Stimulated activated CD4-positive, alpha-beta T cell treated with anti-CD3 and anti-CD28 coated beads, Interleukin-1b, Interleukin-23, amount 100 ng/mL, for 4 hours (primary cell): ENCODE data around the gene KIAA0825.
A peak's percentile ranks its signal among the peaks of the same experiment; 100 is the strongest.
"Not testable (repeated sequence)": the region's sequence is repeated elsewhere in the genome, so short reads cannot be mapped to it uniquely, and the experiment has no call there.

Source experiments
- DNase-seq, 2 donors: peaks; one replicate each; pipeline ENCODE4 v3.0.0-alpha.2; 2020; ENCODE audit warnings: low read depth in 2 of 2

The KIAA0825 gene

GRCh38 chr5:94577466-94578245 is 40.7 kb downstream of the KIAA0825 start:
- no peak for DNase-seq

DNA sequence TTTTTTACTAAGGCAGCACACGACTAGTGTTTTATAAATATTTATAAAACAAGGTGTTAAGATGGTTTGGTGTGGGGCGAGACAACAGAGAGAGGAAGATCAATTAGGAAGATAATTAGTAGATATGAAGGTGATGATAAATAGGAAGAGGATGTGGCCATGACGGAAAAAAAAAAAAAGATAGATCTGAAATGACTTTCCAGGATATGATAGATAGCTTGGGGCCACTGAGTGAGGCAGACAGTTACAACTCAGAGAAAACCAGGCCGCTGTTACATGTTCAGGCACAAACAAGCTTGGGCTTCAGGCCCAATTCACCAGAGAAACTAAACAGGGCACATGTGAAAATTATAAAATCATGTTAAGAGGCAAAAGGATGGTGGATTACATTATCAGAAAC is 43.2 kb downstream of the KIAA0825 start:
- DNase-seq = no peak

DNA sequence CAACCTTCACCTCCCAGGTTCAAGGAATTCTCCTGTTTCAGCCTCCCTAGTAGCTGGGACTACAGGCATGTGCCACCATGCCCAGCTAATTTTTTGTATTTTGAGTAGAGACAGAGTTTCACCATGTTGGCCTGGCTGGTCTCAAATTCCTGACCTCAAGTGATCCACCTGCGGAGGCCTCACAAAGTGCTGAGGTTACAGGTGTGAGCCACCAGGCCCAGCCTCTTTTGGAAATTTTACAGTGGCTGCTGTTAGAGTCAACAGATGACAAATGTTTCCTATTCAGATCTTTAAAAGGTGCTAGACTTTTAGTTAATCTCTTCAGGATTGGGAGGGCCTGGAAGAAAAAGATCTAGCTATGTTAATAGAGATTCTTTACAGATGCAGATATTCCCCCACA is 45.1 kb downstream of the KIAA0825 start:
- not testable (repeated sequence) for DNase-seq

- no peak for DNase-seq
Measured at GRCh38 chr5:94571415-94571814, 47.0 kb downstream of the KIAA0825 start.

DNA sequence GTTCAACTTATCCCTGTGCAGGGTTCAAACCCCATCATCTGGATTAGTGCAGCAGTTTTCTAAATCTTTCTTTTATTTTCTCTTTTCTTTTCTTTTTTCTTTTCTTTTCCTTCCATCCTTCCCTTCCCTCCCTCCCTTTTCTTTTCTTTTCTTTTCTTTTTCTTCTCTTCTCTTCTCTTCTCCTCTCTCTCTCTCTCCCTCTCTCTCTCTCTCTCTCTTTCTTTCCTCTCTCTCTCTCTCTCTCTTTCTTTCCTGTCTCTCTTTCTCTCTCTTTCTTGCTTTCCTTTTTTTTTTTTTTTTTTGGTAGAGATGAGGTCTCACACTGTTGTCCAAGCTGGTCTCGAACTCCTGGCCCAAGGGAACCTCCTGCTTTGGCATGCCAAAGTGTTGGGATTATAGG is 53.6 kb downstream of the KIAA0825 start:
- no peak for DNase-seq

DNA sequence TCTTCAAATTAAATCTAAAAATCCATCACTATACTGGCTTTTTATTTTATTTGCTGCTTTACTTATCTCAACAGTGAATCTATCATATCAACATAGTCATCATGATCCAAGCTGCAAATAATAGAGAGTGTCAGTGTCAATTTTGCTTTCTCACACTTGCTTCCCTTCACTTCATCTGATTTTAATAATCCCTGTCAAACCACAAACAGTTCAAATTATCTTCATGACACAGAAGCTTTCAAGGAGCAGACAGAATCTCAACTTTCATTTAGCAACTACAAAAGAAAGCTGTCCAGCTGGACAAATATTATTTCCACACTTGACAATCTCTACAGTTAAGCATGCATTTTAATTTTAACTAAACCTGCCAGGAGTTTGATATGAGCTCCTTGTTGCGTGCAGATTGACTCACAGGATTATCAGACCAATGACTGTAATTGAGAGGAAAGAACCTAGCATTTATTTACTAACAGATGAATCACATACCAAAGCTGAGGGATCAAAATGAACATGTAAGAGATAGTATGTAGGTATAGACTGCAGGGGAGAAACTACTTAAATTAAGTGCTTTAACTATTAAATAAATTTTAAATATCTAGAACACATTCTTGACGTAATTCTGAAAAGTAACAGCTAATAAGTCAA is 56.0 kb downstream of the KIAA0825 start:
- no peak for DNase-seq

GRCh38 chr5:94558028-94558427 is 60.4 kb downstream of the KIAA0825 start:
- DNase-seq = no peak

DNA sequence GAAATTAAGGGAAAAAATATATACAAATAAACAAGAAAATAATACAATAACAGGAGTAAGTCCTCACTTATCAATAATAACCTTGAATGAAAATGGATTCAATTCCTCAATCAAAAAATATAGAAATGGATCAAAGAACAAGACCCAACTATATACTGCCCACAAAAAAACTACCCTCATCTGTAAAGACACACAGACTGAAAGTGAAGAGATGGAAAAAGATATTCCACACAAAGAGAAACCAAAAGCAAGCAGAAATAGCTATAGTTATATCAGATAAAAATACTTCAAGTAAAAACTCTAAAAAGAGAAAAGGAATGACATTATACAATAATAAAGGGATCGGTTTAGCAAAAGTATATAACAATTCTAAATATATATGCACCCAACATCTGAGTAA is 66.5 kb downstream of the KIAA0825 start:
- no peak for DNase-seq

- no peak for DNase-seq
Measured at GRCh38 chr5:94545870-94546625, 72.4 kb downstream of the KIAA0825 start.

DNA sequence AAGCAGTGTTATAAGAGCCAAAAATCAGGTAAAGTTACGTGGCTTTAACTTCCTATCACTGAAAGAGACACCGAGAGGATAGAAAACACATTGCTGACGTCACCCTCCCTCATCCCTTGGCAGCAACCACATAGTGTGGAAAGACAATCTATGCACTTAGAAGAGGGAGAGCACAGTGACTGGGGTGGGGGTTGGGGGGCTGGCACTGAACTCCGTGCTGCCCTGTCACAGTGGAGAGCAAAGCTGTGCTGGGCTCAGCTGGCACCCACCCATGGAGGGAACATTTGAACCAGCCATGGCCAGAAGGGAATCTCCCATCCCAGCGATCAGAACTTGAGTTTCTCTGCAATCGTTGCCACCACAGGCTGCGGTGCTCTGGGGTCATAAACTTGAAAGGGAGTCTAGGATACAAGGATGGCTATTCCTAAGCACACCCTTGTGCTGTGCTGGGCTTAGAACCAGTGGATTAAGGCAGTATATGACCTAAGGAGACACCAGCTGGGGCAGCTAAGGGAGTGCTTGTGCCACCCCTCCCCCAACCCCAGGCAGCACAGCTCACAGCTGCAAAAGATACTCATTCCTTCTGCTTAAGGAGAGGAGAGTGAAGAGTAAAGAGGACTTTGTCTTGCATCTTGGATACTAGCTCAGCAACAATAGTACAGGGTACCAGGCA is 73.4 kb downstream of the KIAA0825 start:
- no peak for DNase-seq

DNA sequence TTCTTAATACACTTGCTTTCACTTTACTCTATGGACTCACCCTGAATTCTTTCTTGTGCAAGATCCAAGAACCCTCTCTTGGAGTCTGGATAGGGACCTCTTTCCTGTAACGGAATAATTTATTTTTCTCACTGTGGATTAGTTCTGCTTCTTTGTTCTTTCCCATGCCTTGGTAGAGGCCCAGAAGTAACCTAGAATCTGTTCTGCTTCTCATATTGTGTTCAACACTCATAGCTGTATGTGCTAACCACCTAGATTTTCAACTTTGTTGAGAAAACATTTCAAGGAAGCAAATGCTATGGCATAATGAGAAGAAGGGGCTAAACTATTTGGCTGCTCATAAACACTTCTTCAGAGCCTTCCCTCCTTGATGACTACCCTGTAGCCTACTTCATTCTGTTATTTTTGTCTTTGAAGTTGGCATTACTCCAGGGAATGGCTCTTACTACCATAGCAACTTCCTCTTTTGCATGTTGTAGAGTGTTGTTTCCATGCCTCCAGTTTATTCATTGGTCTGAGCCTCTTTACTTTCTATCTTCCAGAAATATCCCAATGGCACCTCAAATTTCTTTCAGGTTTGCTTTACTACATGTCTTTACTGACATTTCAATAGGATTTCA is 74.3 kb downstream of the KIAA0825 start:
- no peak for DNase-seq

GRCh38 chr5:94540856-94541494 is 77.4 kb downstream of the KIAA0825 start:
- no peak for DNase-seq

GRCh38 chr5:94538260-94538659 is 80.1 kb downstream of the KIAA0825 start:
- no peak for DNase-seq

DNA sequence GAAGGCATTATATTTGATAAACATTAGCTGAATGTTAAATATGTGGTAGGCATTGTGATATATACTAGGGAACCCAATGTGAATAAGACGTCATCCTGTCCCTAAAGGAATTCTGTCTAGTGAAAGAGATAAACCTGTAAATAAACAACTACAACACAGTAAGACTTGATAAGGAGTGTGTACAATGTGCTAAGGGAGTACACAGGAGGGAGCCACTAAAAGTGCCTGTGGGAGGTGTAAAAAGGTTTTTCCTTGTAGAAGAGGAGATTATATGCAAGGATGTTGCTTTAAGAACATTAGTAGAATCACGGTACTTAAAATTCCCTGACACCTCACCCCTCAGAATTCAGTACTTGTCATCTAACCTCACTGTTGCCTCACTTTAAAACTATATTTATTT is 91.7 kb downstream of the KIAA0825 start:
- DNase-seq = no peak

GRCh38 chr5:94524841-94525697 is 93.3 kb downstream of the KIAA0825 start:
- peak in 1 of 2 donors; percentile 4 for DNase-seq

DNA sequence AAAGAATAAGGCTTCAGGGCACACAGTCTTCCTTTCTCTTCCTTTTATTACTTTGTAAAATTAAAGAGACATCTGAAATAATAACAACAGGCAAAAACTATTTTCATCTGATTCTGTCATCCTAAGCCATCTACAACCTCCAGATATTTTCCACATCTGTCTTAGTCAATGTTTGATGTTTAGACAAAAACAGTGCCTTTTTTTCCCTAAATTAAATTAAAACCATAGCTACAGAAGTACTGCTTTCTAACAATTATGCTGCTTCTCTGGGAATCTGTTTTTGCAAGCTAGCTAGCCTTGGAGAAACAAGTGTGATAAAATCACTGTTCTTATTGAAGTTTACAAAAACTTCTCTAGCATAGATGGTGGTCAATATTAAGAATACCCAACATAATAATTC is 95.4 kb downstream of the KIAA0825 start:
- DNase-seq = no peak

DNA sequence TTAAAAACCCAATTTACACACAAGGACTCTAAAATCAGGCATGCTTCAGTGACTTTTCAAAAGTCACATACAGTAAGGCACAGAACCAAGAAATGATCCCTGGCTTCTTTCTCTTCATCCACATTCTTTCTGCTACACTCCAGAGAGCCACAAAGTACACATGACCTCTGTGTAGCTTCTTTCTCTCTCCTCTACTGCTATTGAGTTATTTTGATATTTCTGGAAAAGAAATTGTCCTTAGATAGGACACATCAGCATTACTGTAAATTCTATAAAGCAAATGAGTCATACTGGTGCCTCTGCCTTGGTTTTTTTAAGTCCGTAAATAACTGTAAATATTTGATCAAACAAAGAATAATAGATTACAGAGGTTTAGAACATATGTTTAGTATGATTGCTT is 96.3 kb downstream of the KIAA0825 start:
- DNase-seq = no peak

DNA sequence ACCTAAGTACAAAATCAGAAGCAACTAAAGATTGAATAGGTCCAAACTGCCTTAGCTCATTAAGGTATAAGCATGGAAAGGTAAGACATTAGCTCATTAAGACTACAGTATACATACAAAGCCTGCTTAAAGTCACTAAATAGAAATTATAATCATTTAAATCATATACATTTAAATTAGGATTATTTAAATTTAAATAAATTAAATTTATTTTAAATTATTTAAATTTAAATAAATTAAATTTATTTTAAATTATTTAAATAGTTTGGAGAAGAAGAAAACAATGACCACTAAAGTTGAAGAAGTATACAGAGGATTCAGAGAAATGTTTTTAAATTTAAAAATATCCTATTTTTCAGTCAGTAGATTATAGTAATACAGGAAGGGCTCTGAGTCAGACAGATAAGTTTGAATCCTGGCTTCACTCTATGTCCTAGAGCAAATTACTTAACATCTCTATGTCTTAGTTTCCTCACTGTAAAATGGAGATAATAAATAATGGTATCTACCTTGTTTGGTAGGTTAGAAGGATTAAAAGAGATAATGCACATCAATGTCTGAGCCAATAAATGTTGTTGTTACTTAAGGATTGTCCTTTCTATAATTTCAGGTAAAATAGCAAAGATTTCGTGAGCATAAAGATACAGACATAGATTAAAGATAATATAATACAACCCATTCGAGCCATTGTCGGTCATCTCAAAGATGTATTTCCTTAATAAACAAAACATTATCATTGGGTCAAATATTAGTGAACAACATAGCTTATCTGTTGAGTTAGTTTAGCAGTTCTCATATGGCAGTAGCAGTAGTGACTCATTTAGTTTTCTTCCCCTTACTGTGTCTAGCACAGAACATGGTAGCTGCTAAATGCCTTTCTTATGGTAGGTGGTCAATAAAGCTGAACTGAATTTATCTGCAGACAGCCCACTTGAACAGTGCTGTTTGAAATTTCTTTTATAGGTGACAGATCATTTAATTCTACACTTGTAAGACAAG is 100.6 kb downstream of the KIAA0825 start:
- no peak for DNase-seq

DNA sequence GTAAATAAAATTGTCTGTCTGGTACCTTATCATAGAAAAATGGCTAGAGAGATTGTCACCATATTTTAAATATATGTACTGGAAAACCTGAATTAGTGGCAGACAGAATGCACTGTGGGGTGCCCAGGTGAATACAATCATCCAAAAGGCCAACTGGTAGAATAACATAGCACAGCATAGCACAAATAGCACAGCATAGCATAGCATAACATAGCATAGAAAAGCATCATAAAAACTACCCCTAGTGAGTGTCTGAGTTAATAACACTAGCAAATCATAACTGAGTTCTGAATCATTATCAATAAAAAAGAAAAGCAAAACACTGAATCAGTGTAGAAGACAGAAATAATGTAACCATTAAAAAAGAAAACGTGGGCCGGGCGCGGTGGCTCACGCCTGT is 102.3 kb downstream of the KIAA0825 start:
- DNase-seq = no peak
